CD4-positive, alpha-beta T cell treated with Interleukin-15 for 4 hours (primary cell): ENCODE measurements around the gene CHTF18.
"Not testable (repeated sequence)": the region's sequence is repeated elsewhere in the genome, so short reads cannot be mapped to it uniquely, and the experiment has no call there.

Experiments used
- DNase-seq: peaks from one replicate; pipeline ENCODE4 v3.0.0-alpha.2; 2020; ENCODE audit warnings: low spot score

CHTF18 gene

DNA sequence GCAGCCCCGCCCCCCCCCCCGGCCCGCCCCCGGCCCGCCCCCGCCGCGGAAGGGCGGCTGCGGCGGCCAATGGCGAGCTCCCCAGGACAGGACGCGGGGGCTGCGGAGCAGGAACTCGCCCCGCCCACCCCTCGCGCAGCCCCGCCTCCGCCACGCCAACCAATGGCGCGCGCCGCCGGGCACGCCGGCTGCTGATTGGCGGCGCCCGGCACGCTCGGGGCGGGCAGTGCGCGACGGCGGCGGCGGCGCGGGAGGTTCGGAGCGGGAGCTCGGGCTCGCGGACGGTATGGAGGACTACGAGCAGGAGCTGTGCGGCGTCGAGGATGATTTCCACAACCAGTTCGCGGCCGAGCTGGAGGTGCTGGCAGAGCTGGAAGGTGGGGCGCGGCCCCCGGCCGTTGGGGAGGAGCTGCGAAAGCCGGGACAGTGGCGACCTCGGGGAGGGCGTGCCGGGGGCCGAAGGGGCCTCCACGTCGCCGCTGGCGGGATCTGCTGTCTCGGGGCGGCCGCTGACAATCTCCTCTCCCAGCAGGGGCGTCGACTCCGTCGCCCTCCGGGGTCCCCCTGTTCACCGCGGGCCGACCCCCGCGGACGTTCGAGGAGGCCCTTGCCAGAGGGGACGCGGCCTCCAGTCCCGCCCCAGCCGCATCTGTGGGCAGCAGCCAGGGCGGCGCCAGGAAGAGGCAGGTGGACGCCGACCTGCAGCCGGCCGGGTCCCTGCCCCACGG, at the start of gene CHTF18:
CHTF18 (plus strand) TSS at position 222 of the 728 bp plus-strand sequence; CDS start at position 287, 65 bp downstream.
- DNase-seq = peak; percentile 95

DNA sequence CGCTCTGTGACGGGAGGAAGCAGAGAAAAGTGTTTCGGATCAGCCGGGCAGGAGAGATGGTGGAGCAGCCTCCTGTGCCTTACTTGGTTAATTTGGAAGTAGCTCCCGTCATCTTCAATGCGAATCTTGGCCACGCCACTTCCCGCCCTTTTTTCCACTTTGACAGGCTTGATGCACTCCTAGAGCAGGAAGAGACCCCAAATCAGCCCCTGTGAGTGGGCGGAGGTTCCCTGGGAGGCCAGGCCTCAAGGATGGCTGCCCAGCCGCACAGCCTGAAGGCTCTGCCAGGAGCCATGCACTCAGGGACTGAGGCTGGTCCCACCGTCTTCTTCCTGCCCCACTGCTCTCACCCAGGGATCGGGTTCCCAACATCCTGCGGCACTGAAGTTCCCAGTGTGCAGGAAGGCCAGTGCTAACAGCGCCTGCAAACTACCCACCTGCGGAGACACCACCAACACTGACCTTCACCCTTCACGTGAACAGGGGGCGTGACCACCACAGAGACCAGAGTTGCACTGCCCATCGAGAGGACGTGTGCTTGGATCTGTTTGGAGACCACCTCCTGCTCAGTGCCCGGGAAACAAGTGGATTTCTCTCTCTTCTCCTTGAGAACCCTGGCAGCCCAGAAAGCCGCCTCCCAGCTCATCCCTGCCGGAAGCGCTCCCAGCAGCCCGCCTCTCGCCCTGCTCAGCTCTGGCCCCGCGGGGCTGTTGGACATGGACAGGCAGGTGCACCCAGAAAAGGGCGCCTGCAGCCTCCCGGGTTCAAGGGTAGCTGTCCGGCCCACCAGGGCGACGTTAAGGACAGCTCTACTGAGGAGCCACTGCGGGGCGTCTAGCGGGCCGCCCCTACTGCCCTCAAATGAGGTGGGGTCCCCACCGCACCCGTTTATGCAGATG, 48.6 kb upstream of the CHTF18 start:
- DNase-seq = no peak

DNA sequence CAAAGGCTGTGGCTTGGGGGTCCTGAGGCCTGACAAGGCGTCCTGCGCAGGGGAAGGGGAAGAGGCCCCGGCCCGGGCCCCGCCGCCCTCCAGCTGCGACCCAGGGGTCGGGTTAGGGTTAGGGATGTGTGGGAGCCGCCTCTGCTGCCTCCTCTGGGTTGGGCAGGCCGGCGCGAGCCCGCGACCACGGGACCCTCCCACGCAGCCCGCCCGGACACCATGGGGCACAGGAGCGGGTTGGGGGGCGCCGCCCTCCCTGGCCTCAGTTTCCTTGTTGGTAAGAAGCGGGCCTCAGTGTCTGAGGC, 48.0 kb upstream of the CHTF18 start:
- no peak for DNase-seq

DNA sequence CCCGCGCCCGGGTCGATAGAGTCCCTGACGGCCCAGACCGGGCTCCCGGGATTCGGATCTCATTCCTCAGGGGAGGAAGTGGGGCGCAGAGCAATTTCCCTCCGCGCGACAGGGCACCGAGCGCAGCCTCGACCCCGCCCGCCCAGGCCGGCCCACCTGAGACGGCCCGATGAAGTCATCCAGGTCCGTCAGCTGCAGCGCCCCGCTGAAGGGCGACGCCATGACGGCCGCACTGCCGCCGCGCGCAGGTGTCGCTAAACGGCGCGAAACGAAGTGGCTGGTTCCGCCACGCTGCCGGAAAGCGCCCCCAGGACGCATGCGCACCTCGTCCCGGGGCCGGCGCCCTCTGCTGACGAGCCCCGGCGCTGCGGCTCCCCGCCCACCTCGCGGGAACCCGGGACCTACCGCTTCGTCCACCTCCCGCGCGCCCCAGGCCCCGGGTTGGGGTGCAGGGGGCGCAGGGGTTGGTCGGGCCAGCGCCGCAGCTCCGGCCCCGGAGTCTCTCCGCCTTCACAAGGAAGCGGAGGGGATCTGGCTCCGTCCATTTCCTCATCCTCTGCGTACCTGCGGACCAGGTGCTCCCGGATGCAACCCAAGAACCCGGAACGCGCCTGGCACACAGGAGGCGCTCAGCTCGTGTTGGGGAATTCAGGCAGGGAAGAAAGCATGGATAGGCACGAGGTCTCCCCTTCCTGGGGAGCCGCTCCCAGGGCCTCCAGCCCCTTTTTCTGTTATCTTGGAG, 47.5 kb upstream of the CHTF18 start, which contains the start of gene CIAO3:
CIAO3 (minus strand) TSS at position 234 of the 742 bp plus-strand sequence; CDS start at position 222, 12 bp downstream.
- DNase-seq = peak; percentile 92

DNA sequence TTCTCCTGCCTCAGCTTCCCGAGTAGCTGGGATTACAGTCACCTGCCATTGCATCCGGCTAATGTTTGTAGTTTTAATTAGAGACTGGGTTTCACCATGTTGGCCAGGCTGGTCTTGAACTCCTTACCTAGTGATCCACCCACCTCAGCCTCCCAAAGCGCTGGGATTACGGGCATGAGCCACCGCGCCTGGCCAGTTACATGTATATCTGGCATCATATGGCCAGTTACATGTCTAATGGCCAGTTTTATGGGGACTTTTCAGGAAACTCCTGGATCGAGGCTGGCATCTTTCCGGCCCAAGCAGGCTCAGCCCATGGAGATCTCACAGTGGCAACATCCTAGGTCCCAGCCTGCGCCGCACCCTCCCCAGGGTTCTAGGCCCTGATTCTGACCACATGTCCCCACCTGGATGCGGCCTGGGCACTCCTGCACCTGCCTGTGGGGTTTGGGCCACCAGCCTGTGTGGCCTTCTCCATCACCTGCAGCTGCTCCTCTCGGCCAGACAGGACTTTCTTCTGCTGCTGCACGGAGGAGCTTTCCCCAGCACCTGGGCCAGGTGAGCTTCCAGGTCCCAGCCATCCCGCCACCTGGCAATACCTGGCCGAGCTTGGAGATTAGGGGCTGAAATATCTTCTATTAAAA, 46.3 kb upstream of the CHTF18 start:
- no peak for DNase-seq

DNA sequence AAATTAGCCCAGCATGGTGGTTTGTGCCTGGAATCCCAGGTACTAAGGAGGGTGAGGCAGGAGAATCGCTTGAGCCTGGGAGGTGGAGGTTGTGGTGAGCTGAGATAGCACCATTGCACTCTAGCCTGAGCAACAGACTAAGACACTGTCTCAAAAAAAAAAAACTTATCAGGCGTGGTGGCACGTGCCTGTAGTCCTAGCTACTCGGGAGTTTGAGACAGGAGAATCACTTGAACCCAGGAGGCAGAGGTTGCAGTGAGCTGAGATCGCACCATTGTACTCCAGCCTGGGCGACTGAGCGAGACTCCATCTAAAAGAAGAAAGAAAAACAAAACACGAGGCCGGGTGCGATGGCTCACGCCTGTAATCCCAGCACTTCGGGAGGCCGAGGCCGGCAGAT, 45.5 kb upstream of the CHTF18 start:
- DNase-seq = not testable (repeated sequence)

DNA sequence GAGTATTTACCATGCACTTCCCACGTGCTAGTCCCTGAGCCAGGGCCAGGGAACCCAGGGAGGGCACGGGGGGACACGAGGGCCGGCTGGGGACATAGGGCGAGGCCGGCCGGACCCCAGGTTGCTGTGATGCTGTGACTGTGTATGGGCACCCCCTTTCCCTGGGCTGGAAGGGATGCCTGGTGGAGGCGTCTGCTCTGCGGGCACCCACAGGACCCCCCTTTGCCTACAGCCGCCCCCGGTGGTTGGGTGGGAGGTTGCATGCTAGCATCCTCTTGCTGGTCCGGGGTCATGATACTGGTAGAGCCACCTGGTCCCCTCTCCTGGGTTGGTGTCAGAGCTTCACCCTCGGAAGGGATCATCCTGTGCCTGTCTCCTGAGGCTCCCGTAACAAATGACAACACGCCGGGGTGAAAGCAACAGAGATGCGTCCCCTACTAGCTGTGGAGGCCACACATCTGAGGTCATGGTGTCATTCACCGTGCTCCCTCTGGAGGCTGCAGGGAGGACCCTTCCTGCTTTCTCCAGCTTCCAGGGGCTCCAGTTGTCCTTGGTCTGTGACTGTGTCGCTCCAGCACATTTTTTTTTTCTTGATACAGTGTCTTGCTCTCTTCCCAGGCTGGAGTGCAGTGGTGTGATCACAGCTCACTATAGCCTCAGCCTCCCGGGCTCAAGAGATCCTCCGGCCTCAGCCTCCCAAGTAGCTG, 44.5 kb upstream of the CHTF18 start:
- DNase-seq = no peak

DNA sequence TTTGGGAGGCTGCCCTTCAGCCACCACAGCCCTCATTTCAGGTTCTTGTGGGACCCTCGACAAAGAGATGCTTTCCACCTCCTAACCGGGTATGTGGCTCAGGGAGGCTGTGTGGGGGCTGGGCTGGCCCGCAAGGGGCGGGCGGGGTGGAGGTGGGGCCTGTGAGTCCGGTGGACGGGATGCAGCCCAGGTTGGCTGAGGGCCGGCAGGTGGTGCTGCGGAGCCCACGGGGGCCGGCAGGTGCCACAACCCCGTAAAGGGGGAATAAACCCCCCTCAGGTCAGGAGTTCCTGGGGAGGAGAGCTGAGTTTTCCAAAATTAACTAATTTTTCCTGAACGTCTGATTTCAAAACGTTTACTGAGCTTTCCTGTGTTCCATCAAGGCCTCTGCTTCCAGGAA, 42.7 kb upstream of the CHTF18 start:
- DNase-seq = no peak

DNA sequence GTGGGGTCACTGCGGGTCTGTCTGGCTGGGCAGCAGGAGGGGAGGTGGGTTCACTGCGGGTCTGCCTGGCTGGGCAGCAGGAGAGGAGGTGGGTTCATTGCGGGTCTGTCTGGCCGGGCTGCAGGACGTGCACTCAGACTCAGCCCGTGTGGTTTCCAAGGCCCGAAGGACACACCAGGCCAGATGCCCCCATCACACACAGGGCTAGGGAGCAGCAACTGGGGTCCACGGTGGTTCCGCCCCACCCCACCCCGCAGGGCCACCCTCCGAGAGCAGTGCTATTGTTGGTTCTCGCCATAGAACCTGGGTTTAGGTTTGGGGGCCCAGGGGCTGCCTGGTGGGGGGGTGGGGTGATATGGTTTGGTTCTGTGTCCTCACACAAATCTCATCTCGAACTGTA, 41.8 kb upstream of the CHTF18 start:
- no peak for DNase-seq

DNA sequence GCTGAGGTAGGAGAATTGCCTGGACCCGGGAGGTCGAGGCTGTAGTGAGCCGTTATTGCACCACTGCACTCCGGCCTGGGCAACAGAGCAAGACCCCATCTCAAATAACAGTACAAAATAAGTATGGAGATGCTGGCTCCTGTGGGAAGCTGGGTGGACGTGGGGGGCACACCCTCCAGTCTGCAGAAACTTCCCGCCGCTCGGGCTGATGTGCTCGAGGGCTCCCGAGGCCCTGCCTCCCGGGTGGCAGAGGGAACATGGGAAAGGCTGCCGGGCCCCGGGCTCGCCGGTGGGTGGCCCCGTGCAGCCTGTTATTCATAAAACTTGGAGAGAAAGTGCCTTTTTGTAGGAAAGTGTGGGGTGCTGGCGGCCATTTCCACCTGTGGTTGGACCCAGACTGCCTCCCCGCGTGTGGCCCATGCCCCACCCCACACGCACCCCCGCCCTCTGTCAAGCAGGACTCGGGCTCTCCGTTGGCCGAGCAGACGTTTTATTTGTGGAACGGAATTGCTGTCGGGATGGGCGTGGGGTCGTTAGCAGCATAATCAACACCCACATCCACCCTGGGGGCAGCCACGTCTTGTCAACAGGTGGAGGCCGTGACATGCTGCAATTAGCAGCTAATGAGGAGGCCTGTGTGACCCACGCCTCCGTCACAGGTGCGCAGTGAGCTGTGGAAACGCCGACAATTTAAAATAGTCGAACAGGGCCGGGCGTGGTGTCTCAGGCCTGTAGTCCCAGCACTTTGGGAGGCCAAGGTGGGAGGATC, 40.3 kb upstream of the CHTF18 start:
- no peak for DNase-seq

DNA sequence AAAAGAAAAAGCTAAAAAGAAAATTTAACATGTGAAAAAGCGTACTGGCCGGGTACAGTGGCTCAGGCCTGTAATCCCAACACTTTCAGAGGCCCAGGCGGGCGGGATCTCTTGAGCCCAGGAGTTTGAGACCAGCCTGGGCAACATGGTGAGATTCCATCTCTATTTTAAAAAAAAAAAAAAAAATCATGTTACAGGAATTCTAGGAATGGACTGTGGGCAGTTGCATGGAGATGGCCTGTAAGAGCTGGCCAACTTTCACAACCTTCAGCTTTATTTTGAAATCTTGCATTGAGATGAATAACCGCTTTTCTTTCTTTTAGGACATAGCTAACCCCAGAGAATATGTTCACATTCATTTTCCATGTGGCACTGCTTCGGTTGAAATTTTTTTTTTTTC, 39.4 kb upstream of the CHTF18 start:
- DNase-seq = no peak

DNA sequence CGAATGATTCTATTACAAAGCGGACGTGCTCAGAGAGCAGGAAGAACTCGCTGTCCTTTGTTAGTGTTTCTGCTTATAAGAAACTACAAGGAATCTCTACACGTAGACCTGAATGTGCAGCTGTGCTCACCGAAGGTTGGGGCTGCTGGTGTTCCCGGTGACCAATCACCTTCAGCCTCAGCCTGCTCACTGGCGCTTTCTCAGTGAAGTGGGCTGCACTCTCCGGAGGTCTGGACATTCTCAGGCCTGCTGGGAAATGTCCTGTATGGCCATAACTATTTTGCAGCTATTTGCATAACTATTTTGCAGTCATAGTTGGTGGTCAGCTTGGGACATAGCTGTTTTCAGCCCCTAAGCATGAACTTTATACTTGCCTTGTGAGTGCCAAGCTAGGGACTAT, 37.9 kb upstream of the CHTF18 start:
- no peak for DNase-seq

DNA sequence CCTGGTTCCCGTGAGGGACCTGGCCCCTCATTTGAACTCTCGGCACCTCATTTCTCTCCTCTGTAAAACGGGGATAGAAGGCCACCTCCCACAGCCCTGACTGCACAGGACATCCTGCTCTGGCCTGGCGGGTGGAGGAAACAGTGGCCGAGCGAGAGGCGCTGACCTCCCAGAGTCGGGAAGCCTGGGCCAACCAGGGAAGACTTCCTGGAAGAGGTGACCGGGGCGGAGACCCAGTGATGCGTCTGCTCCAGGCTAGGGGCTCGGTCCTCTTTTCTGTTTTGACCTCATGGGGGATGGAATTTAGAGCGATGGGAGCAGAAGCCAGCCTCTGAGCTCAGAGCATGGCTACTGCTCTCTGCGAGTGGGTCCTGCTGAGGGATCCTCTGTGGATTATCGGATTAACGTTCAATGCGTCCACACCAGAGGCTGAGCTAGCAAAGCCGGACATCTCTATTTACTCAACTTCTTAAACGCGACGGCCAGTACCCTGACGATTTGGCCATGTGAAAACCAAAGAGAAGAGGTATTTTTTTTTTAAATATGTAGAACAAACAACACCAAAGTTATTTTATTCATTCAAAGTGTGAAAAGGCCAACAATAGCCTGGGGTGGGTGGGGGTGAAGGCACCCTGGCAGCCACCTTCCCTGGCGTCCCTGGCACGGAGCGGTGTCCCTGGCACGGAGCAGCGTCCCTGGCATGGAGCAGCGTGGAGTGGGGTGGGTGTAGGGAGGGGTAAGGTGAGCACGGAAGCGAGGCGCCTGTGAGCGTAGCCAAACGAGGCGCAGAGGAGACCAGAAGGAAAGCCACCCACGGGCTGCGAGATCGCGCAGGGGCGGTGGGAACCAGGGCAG, 37.0 kb upstream of the CHTF18 start:
- no peak for DNase-seq

DNA sequence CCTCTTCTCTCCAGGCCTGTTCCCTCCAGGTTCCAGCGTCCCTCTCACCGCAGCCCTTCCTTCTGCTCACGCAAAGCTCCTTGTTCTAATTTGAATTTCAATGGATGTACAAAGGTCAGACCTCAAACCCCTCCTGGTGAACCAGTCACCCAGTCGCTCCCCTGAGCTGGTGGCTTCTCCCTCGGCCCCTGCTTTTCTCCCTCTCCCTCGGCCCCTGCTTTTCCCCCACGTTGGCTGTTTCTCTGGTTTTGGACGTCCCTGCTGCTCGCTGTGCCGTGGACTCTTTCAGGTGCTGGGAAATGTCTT, 36.5 kb upstream of the CHTF18 start:
- no peak for DNase-seq

DNA sequence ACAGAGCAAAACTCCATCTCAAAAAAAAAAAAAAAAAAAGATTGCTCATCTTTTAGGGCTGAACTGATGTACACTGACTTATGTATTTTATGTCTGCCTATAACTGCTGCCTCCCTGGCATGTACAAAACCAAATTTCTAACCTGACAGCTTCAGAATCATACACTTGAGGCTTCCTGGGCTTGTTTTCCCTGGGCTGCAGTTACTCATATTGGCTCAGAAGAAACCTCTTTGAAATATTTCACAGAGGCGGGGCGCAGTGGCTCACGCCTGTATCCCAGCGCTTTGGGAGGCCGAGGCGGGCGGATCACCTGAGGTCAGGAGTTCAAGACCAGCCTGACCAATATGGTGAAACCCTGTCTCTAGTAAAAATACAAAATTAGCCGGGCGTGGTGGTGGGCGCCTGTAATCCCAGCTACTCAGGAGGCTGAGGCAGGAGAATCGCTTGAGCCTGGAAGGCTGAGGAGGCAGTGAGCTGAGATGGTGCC, 34.3 kb upstream of the CHTF18 start:
- not testable (repeated sequence) for DNase-seq

DNA sequence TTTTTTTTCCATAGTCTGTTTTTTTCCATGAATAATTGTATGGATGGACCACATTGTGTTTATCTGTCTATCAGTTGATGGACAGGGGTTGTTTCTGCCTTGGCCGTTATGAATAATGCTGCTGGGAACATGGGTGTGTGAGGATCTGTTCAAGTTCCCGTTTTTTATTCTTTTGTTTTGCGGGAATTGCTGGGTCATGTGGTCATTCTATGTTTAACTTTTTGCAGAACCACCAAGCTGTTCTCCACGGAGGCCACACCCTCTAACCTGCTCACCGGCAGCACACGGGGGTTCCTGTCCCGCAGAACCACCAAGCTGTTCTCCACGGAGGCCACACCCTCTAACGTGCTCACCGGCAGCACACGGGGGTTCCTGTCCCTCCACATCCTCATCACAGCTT, 33.8 kb upstream of the CHTF18 start:
- no peak for DNase-seq

DNA sequence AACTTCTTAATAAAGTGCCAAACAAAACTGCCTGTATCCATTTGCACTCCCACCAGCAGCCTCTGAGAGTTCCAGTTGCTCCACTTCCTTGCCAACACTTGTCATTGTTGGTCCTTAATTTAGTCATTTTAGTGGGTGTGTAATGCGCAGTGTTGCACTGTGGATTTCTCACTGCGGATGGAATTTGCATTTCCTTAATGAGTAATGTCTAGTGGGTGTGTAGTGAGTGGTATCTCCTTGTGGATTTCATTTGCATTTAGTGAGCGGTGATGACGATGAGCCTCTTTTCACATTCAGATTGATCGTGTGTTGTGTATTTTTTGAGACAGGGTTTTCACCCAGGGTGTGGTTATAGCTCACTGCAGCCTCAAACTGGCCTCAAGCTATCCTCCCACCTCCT, 32.0 kb upstream of the CHTF18 start:
- no peak for DNase-seq

DNA sequence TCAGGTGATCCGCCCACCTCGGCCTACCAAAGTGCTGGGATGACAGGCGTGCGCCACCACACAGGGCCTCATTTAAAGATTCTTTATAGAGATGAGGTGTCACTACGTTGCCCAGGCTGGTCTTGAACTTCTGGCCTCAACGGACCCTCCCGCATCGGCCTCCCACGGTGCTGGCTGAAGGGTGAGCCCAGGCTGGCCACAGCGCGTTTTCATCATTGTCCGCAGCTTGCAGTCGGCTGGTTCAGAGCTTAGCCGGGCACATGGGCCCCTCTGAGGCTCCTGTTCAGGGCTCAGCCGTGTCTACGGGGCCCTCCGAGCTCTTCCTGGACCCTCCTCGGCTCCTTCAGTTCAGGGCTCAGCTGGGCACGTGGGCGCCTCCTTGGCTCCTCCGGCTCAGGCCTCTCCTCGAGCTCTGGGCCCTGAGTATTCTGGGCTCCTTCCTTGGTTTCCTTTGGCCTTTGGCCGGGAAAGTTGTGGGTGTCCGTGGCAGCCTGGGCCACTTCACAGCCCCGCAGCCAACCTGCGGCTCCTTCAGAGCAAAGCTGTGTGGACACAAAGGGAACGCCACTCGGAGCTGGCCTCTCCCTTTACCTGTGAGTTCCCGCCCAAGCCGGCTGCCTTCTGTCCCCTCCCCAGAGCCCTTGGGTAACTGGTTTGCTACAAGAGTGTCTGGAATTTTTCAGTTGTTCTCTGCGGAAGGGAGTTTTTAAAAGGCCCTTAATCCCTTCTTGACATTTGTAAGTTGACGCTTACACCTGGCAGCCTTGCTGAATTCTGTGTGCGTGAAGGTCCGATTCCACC, 29.1 kb upstream of the CHTF18 start:
- DNase-seq = no peak

DNA sequence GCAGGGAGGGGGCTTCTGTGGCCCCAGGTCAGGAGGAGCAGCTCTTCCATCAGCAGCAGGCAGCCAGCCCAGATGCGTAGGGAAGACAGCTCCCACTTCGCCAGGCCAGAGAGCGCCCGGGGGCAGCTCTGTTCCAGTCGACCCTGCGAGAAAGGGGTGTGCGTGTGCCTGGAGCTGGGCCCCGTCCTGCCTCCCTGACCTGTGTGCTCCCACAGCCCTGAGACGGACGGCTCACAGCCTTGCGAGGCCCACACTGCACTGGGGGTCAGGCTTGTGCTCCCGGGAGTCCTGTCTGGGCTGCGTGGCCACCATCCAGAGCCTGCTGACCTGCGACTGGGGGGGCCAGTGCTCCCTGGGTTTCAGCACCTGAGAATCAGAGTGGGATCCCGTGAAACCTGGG, 28.4 kb upstream of the CHTF18 start:
- no peak for DNase-seq
